Measurements from ENCODE around the gene ABCA3.

The ABCA3 gene

GRCh38 chr16:2331199-2331930, 9.2 kb downstream of the ABCA3 start:
- no peak for TF ChIP-seq CTCF (IDR thresholded peaks at IDR 0.05)
- DNase-seq = no peak

GRCh38 chr16:2329532-2329931, 11.0 kb downstream of the ABCA3 start:
- Histone ChIP-seq H3K4me1 (no peaks in the 10 kb centered on the region), H3K9me3 (no peaks in the 10 kb centered on the region), H3K27ac (no peak overlapping the region), H3K36me3 (peaks cover 16 to 38% (median 36%) of the 10 kb centered on the region in 3 donors), H3K4me3 (no peak overlapping the region), H3K27me3 (no peaks in the 10 kb centered on the region)
- intact Hi-C loops (cut with DNase I; ENCODE audit: low total_unique reads) = no loop called here
- DNase-seq = peak in 1 of 2 donors; percentile 64
- TF ChIP-seq CTCF (IDR thresholded peaks at IDR 0.05) = no peak

More at GRCh38 chr16:2331199-2331930, 9.2 kb downstream of the ABCA3 start:
- Histone ChIP-seq H3K4me3 (no peak overlapping the region), H3K27ac (no peak overlapping the region), H3K36me3 (peaks cover under 1 to 19% (median 18%) of the 10 kb centered on the region in 3 donors), H3K4me1 (no peaks in the 10 kb centered on the region), H3K27me3 (no peaks in the 10 kb centered on the region), H3K9me3 (no peaks in the 10 kb centered on the region)
- intact Hi-C loops (cut with DNase I; ENCODE audit: low total_unique reads) = no loop called here

GRCh38 chr16:2328428-2328827, 12.1 kb downstream of the ABCA3 start:
- DNase-seq = peak in 1 of 2 donors; percentile 51
- Histone ChIP-seq H3K4me3 (no peak overlapping the region), H3K4me1 (no peaks in the 10 kb centered on the region), H3K27ac (no peak overlapping the region), H3K36me3 (peaks cover 27 to 49% (median 46%) of the 10 kb centered on the region in 3 donors), H3K9me3 (no peaks in the 10 kb centered on the region), H3K27me3 (no peaks in the 10 kb centered on the region)
- no peak for TF ChIP-seq CTCF (IDR thresholded peaks at IDR 0.05)
- intact Hi-C loops (cut with DNase I; ENCODE audit: low total_unique reads) = no loop called here

DNA sequence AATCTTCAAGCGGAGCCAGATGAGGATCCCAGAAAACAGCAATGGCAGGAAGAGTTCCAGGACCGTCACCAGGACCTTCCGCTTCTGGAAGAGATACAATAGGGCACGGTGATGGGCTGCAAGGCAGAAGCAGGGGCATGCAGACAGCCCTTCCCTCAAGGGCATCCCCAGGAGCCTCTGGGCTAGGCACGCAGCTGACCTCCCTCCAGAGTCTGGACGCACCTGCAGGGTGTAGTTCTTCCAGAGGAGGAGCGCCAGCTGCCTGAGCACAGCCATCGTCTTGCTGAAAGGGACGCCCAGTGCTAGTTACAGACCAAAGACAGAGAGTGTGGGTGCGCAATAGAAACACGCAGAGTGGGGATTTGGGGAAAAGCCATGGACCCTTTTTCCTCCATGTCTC, 14.3 kb downstream of the ABCA3 start:
- no peaks in the 10 kb centered on the region for H3K4me1 ChIP-seq
- no peak overlapping the region for H3K27ac ChIP-seq
- DNase-seq = peak in 1 of 2 donors; percentile 9
- peaks cover 38 to 59% (median 55%) of the 10 kb centered on the region in 3 donors for H3K36me3 ChIP-seq
- intact Hi-C loops (cut with DNase I; ENCODE audit: low total_unique reads) = no loop called here
- no peak for TF ChIP-seq CTCF (IDR thresholded peaks at IDR 0.05)
- H3K9me3 ChIP-seq = no peaks in the 10 kb centered on the region
- no peaks in the 10 kb centered on the region for H3K27me3 ChIP-seq
- no peak overlapping the region for H3K4me3 ChIP-seq

DNA sequence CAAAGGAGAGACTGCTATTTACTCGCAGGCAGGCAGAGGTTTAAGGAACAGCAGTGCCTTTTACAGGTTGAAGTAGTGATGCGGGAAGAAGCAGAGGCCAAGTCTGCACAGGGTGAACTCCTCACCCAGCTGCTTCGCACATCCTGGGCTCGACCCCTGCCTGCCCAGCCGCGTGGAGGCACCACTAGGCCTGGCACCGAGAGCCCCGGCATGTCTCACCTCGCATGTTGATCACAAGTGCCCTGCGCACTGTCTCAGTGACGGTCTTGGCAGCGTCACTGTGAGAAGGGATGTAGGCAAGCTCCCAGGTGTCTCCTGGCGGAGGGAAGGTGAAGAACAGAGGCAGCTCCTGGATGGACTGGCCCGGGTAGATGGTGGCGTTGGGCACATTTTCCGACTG, 14.7 kb downstream of the ABCA3 start:
- no peak for DNase-seq
- intact Hi-C loops (cut with DNase I; ENCODE audit: low total_unique reads) = no loop called here

More for the DNA sequence above, 14.7 kb downstream of the ABCA3 start:
- H3K4me3 ChIP-seq = no peak overlapping the region
- peaks cover 42 to 63% (median 57%) of the 10 kb centered on the region in 3 donors for H3K36me3 ChIP-seq
- no peaks in the 10 kb centered on the region for H3K27me3 ChIP-seq
- H3K27ac ChIP-seq = no peak overlapping the region
- TF ChIP-seq CTCF (IDR thresholded peaks at IDR 0.05) = no peak
- no peaks in the 10 kb centered on the region for H3K9me3 ChIP-seq
- H3K4me1 ChIP-seq = no peaks in the 10 kb centered on the region

All from tibial artery (tissue), 4 donors.